ENCODE measurements around the gene NPHP4.

Gene NPHP4

GRCh38 chr1:5967351-5968160, 24.7 kb downstream of the NPHP4 start:
- Histone ChIP-seq H3K79me2 (no peaks in the 10 kb centered on the region), H3K9me3 (ENCODE audit: control insufficient read depth, low read length) (no peaks in the 10 kb centered on the region), H3K36me3 (ENCODE audit: control insufficient read depth, insufficient read depth, low read length) (no peaks in the 10 kb centered on the region), H2AFZ (no peak overlapping the region), H3K4me1 (no peaks in the 10 kb centered on the region), H3K4me3 (ENCODE audit: low read depth, low read length) (no peak overlapping the region), H3K27ac (no peak overlapping the region), H3K27me3 (ENCODE audit: control insufficient read depth, insufficient read depth, low read length) (no peaks in the 10 kb centered on the region), H3K4me2 (ENCODE audit: low read length) (no peak overlapping the region), H3K9ac (no peak overlapping the region)
- no peak for TF ChIP-seq CTCF (IDR thresholded peaks at IDR 0.05)

- H3K27me3 ChIP-seq (ENCODE audit: control insufficient read depth, insufficient read depth, low read length): no peaks in the 10 kb centered on the region
- no peak overlapping the region for H3K9ac ChIP-seq
- no peaks in the 10 kb centered on the region for H3K36me3 ChIP-seq (ENCODE audit: control insufficient read depth, insufficient read depth, low read length)
- no peaks in the 10 kb centered on the region for H3K79me2 ChIP-seq
- no peak overlapping the region for H3K4me3 ChIP-seq (ENCODE audit: low read depth, low read length)
- TF ChIP-seq CTCF (IDR thresholded peaks at IDR 0.05): no peak
- no peaks in the 10 kb centered on the region for H3K4me1 ChIP-seq
- no peak overlapping the region for H3K4me2 ChIP-seq (ENCODE audit: low read length)
- no peaks in the 10 kb centered on the region for H3K9me3 ChIP-seq (ENCODE audit: control insufficient read depth, low read length)
- no peak overlapping the region for H2AFZ ChIP-seq
- H3K27ac ChIP-seq: no peak overlapping the region
Measured at GRCh38 chr1:5966543-5967205, 25.6 kb downstream of the NPHP4 start.

GRCh38 chr1:5965586-5966131, 26.6 kb downstream of the NPHP4 start:
- no peaks in the 10 kb centered on the region for H3K27me3 ChIP-seq (ENCODE audit: control insufficient read depth, insufficient read depth, low read length)
- no peak overlapping the region for H3K4me2 ChIP-seq (ENCODE audit: low read length)
- H3K27ac ChIP-seq: no peak overlapping the region
- H2AFZ ChIP-seq: no peak overlapping the region
- H3K79me2 ChIP-seq: no peaks in the 10 kb centered on the region
- no peaks in the 10 kb centered on the region for H3K4me1 ChIP-seq
- H3K4me3 ChIP-seq (ENCODE audit: low read depth, low read length): no peak overlapping the region
- no peak overlapping the region for H3K9ac ChIP-seq
- H3K9me3 ChIP-seq (ENCODE audit: control insufficient read depth, low read length): no peaks in the 10 kb centered on the region
- no peaks in the 10 kb centered on the region for H3K36me3 ChIP-seq (ENCODE audit: control insufficient read depth, insufficient read depth, low read length)
- no peak for TF ChIP-seq CTCF (IDR thresholded peaks at IDR 0.05)

- Histone ChIP-seq H3K27ac (no peak overlapping the region), H3K9ac (no peak overlapping the region), H3K4me1 (no peaks in the 10 kb centered on the region), H2AFZ (no peak overlapping the region), H3K36me3 (ENCODE audit: control insufficient read depth, insufficient read depth, low read length) (no peaks in the 10 kb centered on the region), H3K27me3 (ENCODE audit: control insufficient read depth, insufficient read depth, low read length) (no peaks in the 10 kb centered on the region), H3K9me3 (ENCODE audit: control insufficient read depth, low read length) (no peaks in the 10 kb centered on the region), H3K79me2 (no peaks in the 10 kb centered on the region), H3K4me3 (ENCODE audit: low read depth, low read length) (no peak overlapping the region), H3K4me2 (ENCODE audit: low read length) (no peak overlapping the region)
- no peak for TF ChIP-seq CTCF (IDR thresholded peaks at IDR 0.05)
Measured at GRCh38 chr1:5962265-5963105, 29.7 kb downstream of the NPHP4 start.
